Mucosa of stomach (tissue), 1 donor: ENCODE data around the gene PTPRR.

ENCODE experiments used
- H3K27me3 ChIP-seq: one replicate; pipeline ENCODE4 v1.7.0; 2013; ENCODE audit warnings: mild to moderate bottlenecking, low read length; ENCODE audit not compliant: control insufficient read depth, insufficient read depth
- H3K36me3 ChIP-seq: one replicate; pipeline ENCODE4 v1.7.0; 2013; ENCODE audit warnings: low read length; ENCODE audit not compliant: control insufficient read depth, insufficient read depth
- H3K4me1 ChIP-seq: one replicate; pipeline ENCODE4 v1.7.0; 2013; ENCODE audit warnings: mild to moderate bottlenecking, low read length; ENCODE audit not compliant: control insufficient read depth, insufficient read depth
- H3K4me3 ChIP-seq: one replicate; pipeline ENCODE4 v1.7.0; 2013; ENCODE audit warnings: low read length
- H3K9ac ChIP-seq: one replicate; pipeline ENCODE4 v1.7.0; 2013; ENCODE audit warnings: mild to moderate bottlenecking, low read length, moderate library complexity
- H3K9me3 ChIP-seq: one replicate; pipeline ENCODE4 v1.7.0; 2013; ENCODE audit warnings: mild to moderate bottlenecking, low read length, moderate library complexity; ENCODE audit not compliant: control insufficient read depth
- donor health status: Pancreatic carcinoma.

The PTPRR gene

GRCh38 chr12:70908978-70909377 lies 11.6 kb downstream of the PTPRR start:
- Histone ChIP-seq H3K9me3 (no peaks in the 10 kb centered on the region), H3K27me3 (no peaks in the 10 kb centered on the region), H3K36me3 (no peaks in the 10 kb centered on the region), H3K4me1 (no peaks in the 10 kb centered on the region), H3K4me3 (no peak overlapping the region), H3K9ac (no peak overlapping the region)

DNA sequence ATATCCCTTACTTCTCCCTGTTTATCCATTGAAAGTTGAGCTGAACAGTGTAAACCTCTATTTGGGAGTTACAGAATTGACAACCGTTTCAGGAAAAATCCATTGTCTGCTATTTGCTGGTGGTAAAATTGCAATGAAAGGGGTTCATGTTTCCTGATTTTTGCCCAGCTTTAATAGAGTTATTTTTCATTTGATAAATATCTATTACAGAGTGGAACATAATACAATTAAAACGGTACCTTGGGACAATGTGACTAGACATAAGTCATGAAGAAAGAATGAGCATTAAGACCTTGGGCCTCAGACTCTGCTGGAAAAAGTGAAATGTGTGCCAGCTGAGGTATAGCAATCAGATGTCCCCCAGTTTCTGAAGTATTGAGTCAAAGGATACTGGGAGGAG lies 13.1 kb downstream of the PTPRR start:
- no peak overlapping the region for H3K4me3 ChIP-seq
- H3K4me1 ChIP-seq = no peaks in the 10 kb centered on the region
- no peaks in the 10 kb centered on the region for H3K27me3 ChIP-seq

GRCh38 chr12:70895956-70896355 lies 24.6 kb downstream of the PTPRR start:
- Histone ChIP-seq H3K27me3 (no peaks in the 10 kb centered on the region), H3K9ac (no peak overlapping the region), H3K9me3 (no peaks in the 10 kb centered on the region), H3K4me3 (no peak overlapping the region), H3K36me3 (no peaks in the 10 kb centered on the region), H3K4me1 (no peaks in the 10 kb centered on the region)

More for the DNA sequence above, 13.1 kb downstream of the PTPRR start:
- Histone ChIP-seq H3K9ac (no peak overlapping the region), H3K9me3 (no peaks in the 10 kb centered on the region), H3K36me3 (no peaks in the 10 kb centered on the region)

DNA sequence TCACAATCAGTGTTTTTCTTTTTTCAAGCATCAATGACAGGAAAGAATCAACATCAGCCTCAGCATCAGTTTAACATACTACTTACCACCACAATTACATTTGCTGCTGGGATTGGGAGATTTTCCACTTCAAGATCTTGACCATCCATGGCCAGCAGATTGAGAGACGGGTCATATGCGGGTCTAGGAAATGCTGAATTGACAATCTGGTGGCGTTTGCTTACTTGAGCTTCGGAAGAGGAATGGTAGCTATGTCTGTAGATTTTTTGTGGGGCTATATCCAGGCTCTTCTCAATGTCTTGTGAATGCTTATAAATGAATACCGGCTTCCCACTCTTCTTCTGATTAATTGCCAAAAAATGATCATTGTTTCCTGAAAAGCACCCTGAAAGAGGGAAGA lies 27.9 kb downstream of the PTPRR start:
- H3K36me3 ChIP-seq = no peaks in the 10 kb centered on the region
- no peaks in the 10 kb centered on the region for H3K4me1 ChIP-seq
- no peaks in the 10 kb centered on the region for H3K9me3 ChIP-seq
- H3K9ac ChIP-seq = no peak overlapping the region
- no peaks in the 10 kb centered on the region for H3K27me3 ChIP-seq
- no peak overlapping the region for H3K4me3 ChIP-seq

DNA sequence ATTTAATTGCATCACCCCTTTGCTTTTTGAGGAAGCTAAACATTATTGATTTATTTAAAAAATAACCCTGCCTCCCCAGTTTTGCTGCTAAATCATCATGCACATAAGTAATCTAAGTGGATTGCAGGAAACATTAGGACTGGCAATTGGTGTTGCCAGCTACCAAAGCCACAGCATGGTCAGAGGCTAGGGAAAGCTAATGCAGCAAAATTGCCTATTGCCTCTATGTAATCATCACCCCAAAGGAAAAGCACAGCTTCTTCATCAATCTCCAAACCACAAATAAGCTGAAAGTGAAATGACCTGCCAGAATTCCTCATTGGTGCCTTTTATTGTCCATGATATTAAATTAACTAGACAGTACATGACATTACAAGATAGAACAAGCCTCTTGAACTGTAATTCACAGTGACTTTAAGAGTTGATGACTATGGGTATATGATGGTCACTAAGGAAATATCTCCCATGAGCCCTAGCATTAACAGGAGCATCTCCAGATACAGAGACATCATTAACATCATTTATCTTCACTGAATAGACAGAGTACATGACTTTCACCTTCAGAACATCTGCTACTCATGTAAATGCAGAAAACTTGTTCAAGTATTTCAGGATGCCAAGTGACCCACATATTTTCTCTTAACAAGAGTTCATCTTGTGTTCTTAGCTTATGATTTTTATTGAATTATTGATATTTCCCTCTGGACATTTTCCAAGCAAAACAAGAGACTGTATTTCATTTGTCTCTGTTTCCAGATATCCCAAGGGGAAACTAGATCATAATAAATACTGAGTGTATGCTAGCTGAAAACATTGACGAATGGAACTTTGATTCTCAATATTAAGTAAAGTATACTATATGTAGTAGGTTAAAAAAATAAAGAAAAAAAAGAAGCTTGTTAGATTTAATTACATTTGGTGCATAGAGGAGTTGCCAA lies 29.4 kb downstream of the PTPRR start:
- Histone ChIP-seq H3K4me3 (no peak overlapping the region), H3K36me3 (no peaks in the 10 kb centered on the region), H3K4me1 (no peaks in the 10 kb centered on the region), H3K9me3 (no peaks in the 10 kb centered on the region), H3K27me3 (no peaks in the 10 kb centered on the region), H3K9ac (no peak overlapping the region)

DNA sequence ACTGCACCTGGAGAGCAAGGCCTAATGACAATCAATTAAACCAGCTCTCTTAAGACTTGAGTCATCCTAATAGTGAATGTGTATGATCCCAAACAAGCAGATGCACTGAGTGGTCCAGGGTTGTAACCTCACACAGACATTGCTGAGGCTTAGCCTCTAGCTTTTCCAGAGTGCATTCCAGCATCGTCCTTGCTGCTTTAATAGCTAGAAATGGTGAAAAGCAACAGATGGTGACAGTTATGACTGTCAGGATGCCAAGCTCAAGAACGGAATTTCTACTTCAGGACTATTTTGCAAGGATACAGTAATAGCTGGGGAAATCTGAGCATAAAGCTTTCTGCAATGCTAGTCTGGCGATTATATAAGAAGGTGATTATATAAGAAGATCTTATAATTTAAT lies 34.6 kb downstream of the PTPRR start:
- no peaks in the 10 kb centered on the region for H3K4me1 ChIP-seq
- no peak overlapping the region for H3K4me3 ChIP-seq
- no peaks in the 10 kb centered on the region for H3K27me3 ChIP-seq
- no peak overlapping the region for H3K9ac ChIP-seq
- no peaks in the 10 kb centered on the region for H3K36me3 ChIP-seq
- H3K9me3 ChIP-seq = no peaks in the 10 kb centered on the region

DNA sequence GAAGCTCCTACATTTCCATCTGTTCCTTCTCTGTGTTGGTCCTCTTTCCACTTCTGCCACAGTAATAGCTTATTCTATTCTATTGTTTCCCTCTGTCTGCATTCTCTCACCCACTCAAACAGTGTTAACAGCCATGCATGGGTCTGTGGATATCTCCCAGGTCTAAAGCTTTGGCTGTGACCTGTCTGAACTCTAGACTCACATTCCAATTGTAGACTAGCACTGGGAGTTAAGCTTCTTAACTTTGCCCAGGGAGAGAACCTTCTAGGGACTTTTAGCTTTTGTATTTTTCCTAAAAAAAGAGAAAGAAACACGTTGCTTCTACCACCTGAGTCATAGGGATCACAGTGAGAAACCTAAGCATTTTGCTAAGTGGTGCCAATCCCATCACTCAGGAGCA lies 36.7 kb downstream of the PTPRR start:
- Histone ChIP-seq H3K9me3 (no peaks in the 10 kb centered on the region), H3K36me3 (no peaks in the 10 kb centered on the region), H3K9ac (no peak overlapping the region), H3K4me3 (no peak overlapping the region), H3K4me1 (no peaks in the 10 kb centered on the region), H3K27me3 (no peaks in the 10 kb centered on the region)

DNA sequence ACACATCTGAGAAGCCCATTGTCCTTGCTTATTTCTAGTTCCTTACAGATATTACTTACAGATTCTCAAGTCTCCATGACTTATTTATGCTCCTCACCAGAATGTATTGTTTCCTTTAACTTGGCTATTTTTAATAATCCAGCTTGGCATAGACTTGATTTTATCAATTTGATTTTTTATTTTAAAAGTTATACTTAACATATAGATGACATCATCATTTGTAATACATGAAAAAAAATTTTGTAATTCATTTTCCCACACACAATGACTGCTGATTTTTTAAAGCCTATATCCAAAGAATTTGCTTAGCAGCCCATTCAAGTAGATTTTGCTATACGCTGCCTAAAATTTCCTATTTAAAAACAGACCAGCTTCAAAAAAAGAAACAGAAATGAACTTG lies 39.8 kb downstream of the PTPRR start:
- Histone ChIP-seq H3K9me3 (no peaks in the 10 kb centered on the region), H3K4me1 (no peaks in the 10 kb centered on the region), H3K27me3 (no peaks in the 10 kb centered on the region), H3K4me3 (no peak overlapping the region), H3K36me3 (no peaks in the 10 kb centered on the region), H3K9ac (no peak overlapping the region)

DNA sequence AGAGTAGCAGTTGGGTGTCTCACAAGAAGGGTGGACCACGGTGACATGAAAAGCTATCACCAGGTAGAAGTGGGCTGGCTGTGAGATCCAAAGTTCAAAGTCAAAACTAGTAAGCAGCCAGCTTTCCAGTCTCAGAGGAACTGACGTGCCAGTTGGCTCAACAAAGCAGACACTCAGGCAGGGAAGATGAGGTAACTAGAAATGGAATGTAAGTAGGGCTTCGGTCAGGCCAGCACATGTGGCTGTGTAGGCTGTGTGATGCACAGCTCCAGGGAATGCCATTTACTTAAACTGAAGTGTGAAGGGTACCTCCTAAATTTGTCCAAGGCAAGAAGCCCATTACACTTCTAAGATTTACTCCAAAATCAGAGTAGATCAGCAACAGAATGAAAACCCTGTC lies 43.6 kb downstream of the PTPRR start:
- no peaks in the 10 kb centered on the region for H3K4me1 ChIP-seq
- no peaks in the 10 kb centered on the region for H3K36me3 ChIP-seq
- no peak overlapping the region for H3K9ac ChIP-seq
- no peak overlapping the region for H3K4me3 ChIP-seq
- H3K27me3 ChIP-seq = no peaks in the 10 kb centered on the region
- H3K9me3 ChIP-seq = no peaks in the 10 kb centered on the region

DNA sequence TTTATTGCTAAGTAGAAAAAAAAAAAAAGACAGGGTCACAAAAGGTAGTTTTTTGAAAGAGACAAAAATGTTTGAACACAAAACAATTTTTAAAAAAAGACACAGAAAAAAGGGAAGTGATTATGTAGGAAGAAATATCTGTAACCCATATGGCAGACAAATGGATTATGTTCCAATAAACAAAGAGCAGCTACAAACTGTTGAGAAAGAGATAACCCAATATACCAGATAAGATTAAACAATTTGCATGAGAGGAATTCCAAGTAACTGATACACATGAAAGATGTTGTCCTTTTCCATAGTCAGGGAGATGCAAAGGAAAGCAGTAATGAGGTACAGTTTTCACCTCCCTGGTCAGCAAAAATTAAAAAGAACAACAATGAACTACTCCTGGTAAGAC lies 44.9 kb downstream of the PTPRR start:
- H3K27me3 ChIP-seq = no peaks in the 10 kb centered on the region
- no peaks in the 10 kb centered on the region for H3K9me3 ChIP-seq
- no peaks in the 10 kb centered on the region for H3K36me3 ChIP-seq
- no peaks in the 10 kb centered on the region for H3K4me1 ChIP-seq
- no peak overlapping the region for H3K9ac ChIP-seq
- no peak overlapping the region for H3K4me3 ChIP-seq

DNA sequence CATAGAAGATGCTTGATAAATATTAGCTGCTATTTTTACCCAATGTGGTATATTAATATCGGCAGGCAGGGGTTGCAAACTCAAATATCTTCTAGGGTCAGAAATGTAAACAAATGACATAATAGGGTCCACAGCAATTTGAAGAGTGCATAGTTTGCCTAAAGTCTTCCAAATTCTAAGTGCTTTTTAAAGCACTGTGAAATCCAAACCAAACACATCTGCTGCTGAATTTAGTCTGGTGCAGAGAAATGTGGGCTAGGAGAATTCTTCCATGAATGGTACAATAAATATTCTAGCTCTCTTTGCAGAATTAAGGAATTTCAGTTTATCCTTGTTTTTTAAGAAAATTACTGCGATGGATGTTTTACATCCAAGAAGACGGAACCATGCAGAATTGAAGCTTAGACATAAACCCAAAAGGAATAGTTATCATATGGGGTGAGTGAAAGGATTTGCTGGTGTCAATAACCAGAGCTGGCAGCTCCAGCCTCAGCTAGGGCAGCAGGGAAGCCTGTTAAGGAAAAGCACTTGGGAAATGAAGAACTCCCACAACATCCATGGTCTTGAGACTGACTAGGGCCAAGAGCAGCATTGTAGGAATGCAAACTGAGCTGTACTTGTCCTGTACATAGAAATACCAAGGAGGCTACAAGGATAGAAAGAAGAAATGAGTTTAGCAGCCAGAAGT lies 65.5 kb downstream of the PTPRR start:
- Histone ChIP-seq H3K9me3 (no peaks in the 10 kb centered on the region), H3K36me3 (no peaks in the 10 kb centered on the region), H3K4me3 (no peak overlapping the region), H3K9ac (no peak overlapping the region), H3K27me3 (no peaks in the 10 kb centered on the region), H3K4me1 (no peaks in the 10 kb centered on the region)

DNA sequence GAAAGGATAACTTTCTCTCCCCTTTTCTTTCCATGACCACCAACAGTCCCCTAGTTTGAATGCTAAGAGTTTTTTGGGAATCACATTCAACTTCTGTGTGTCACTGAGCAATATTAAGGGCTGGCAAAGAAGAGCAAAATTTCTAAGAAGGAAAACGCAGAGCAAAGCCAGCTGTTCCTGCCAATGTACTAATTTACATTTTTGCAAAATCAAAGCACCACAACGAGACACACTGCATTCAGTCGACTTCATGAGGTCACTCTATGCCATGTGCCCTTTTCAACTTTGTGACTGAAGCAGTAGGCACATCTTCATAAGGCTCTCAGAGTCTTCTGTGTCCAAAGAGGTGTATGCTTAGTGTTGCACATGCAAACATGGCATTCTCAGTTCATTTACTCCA lies 66.4 kb downstream of the PTPRR start:
- no peak overlapping the region for H3K9ac ChIP-seq
- H3K4me3 ChIP-seq = no peak overlapping the region
- H3K36me3 ChIP-seq = no peaks in the 10 kb centered on the region
- H3K4me1 ChIP-seq = no peaks in the 10 kb centered on the region
- H3K9me3 ChIP-seq = no peaks in the 10 kb centered on the region
- no peaks in the 10 kb centered on the region for H3K27me3 ChIP-seq
